ENCODE measurements around the gene SEM1. TPM values are rescaled to one million over a fixed set of nuclear protein-coding genes. Genes with fewer than 3 reads are reported as not detected.
"Not testable (repeated sequence)": the region's sequence is repeated elsewhere in the genome, so short reads cannot be mapped to it uniquely, and the experiment has no call there.

SEM1 gene
- total and polyA plus RNA-seq, 5 experiments from 2014 or later, result 29.3 to 120 (median 112) TPM

GRCh38 chr7:96670338-96671289 lies 39.0 kb downstream of the SEM1 start:
- POLR2A ChIA-PET, result no interaction called here

GRCh38 chr7:96669812-96670211 lies 39.8 kb downstream of the SEM1 start:
- H3K27me3 Mint-ChIP-seq, result no peaks in the 10 kb centered on the region
- H3K4me3 Mint-ChIP-seq, result no peak overlapping the region

More at GRCh38 chr7:96670338-96671289, 39.0 kb downstream of the SEM1 start:
- Mint-ChIP-seq H3K4me3 (no peak overlapping the region), H3K36me3 (peaks cover 0 to 59% (median 19%) of the 10 kb centered on the region in 3 donors), H3K9me3 (no peaks in the 10 kb centered on the region), H3K27me3 (no peaks in the 10 kb centered on the region), H3K27ac (no peak overlapping the region), H3K4me1 (peaks cover 0 to 6% (median 0%) of the 10 kb centered on the region in 4 donors)
- no peak for DNase-seq
- no peak for ATAC-seq

GRCh38 chr7:96667026-96667425 lies 42.6 kb downstream of the SEM1 start:
- DNase-seq, result no peak

More at GRCh38 chr7:96669812-96670211, 39.8 kb downstream of the SEM1 start:
- Mint-ChIP-seq H3K27ac (no peak overlapping the region), H3K36me3 (peaks cover 0 to 58% (median 19%) of the 10 kb centered on the region in 3 donors), H3K4me1 (peaks cover under 1 to 8% (median 3%) of the 10 kb centered on the region in 4 donors), H3K9me3 (no peaks in the 10 kb centered on the region)
- DNase-seq (no peak), ATAC-seq (no peak)
- POLR2A ChIA-PET, result no interaction called here

GRCh38 chr7:96665689-96666088 lies 44.0 kb downstream of the SEM1 start:
- Mint-ChIP-seq H3K4me1 (peaks cover 15 to 26% (median 20%) of the 10 kb centered on the region in 4 donors), H3K36me3 (peaks cover 0 to 38% (median 14%) of the 10 kb centered on the region in 3 donors), H3K27ac (no peak overlapping the region), H3K27me3 (no peaks in the 10 kb centered on the region), H3K9me3 (peaks cover 0 to 3% (median 0%) of the 10 kb centered on the region in 9 donors), H3K4me3 (no peak overlapping the region)
- ATAC-seq (no peak), DNase-seq (no peak)
- POLR2A ChIA-PET, result no interaction called here

More at GRCh38 chr7:96667026-96667425, 42.6 kb downstream of the SEM1 start:
- Mint-ChIP-seq H3K4me1 (peaks cover 15 to 26% (median 20%) of the 10 kb centered on the region in 4 donors), H3K4me3 (no peak overlapping the region), H3K27ac (no peak overlapping the region), H3K27me3 (no peaks in the 10 kb centered on the region), H3K36me3 (peaks cover 0 to 48% (median 18%) of the 10 kb centered on the region in 3 donors), H3K9me3 (peaks cover 0 to 2% (median 0%) of the 10 kb centered on the region in 9 donors)
- no peak for ATAC-seq
- POLR2A ChIA-PET, result no interaction called here

- Mint-ChIP-seq H3K27me3 (no peaks in the 10 kb centered on the region), H3K4me1 (peaks cover 15 to 26% (median 20%) of the 10 kb centered on the region in 4 donors), H3K27ac (peak overlapping the region in 4 of 10 donors; percentile 12 to 49 (median 34)), H3K36me3 (peaks cover 0 to 32% (median 14%) of the 10 kb centered on the region in 3 donors), H3K4me3 (no peak overlapping the region), H3K9me3 (peaks cover 0 to 3% (median 0%) of the 10 kb centered on the region in 9 donors)
- POLR2A ChIA-PET, result no interaction called here
- DNase-seq (no peak), ATAC-seq (no peak)
These were observed 44.9 kb downstream of the SEM1 start for GRCh38 chr7:96664793-96665192.

- POLR2A ChIA-PET, result no interaction called here
- ATAC-seq (no peak), DNase-seq (no peak)
- Mint-ChIP-seq H3K9me3 (peaks cover 0 to 3% (median 0%) of the 10 kb centered on the region in 9 donors), H3K27ac (peak overlapping the region in 7 of 10 donors; percentile 1 to 57 (median 44)), H3K36me3 (peaks cover 0 to 32% (median 14%) of the 10 kb centered on the region in 3 donors), H3K4me1 (peaks cover 17 to 26% (median 20%) of the 10 kb centered on the region in 4 donors), H3K4me3 (peak overlapping the region in 1 of 10 donors; percentile 1), H3K27me3 (no peaks in the 10 kb centered on the region)
These were observed 45.7 kb downstream of the SEM1 start for GRCh38 chr7:96663871-96664445.

GRCh38 chr7:96663457-96663856 lies 46.2 kb downstream of the SEM1 start:
- H3K36me3 Mint-ChIP-seq, result peaks cover 0 to 29% (median 14%) of the 10 kb centered on the region in 3 donors
- no peak for DNase-seq
- ATAC-seq, result peak in 1 of 2 donors; percentile 32
- H3K4me1 Mint-ChIP-seq, result peaks cover 17 to 26% (median 20%) of the 10 kb centered on the region in 4 donors
- peaks cover 0 to 3% (median 0%) of the 10 kb centered on the region in 9 donors for H3K9me3 Mint-ChIP-seq
- H3K27ac Mint-ChIP-seq, result peak overlapping the region in 9 of 10 donors; percentile 1 to 85 (median 44)
- H3K27me3 Mint-ChIP-seq, result no peaks in the 10 kb centered on the region
- peak overlapping the region in 2 of 10 donors; percentile 0 to 13 for H3K4me3 Mint-ChIP-seq
- POLR2A ChIA-PET, result no interaction called here

GRCh38 chr7:96662151-96662550 lies 47.5 kb downstream of the SEM1 start:
- H3K9me3 Mint-ChIP-seq, DNase-seq, POLR2A ChIA-PET, H3K4me3 Mint-ChIP-seq, H3K27me3 Mint-ChIP-seq, ATAC-seq, H3K27ac Mint-ChIP-seq: not testable (repeated sequence)
- Mint-ChIP-seq H3K36me3 (peaks cover 0 to 23% (median 11%) of the 10 kb centered on the region in 3 donors), H3K4me1 (peaks cover 17 to 26% (median 20%) of the 10 kb centered on the region in 4 donors)

- peaks cover 4 to 11% (median 6%) of the 10 kb centered on the region in 3 donors for H3K36me3 Mint-ChIP-seq
- no peak overlapping the region for H3K27ac Mint-ChIP-seq
- DNase-seq (no peak), ATAC-seq (no peak)
- POLR2A ChIA-PET, result no interaction called here
- no peak overlapping the region for H3K4me3 Mint-ChIP-seq
- H3K9me3 Mint-ChIP-seq, result peaks cover 0 to 4% (median 0%) of the 10 kb centered on the region in 9 donors
- peaks cover 1 to 6% (median 3%) of the 10 kb centered on the region in 4 donors for H3K4me1 Mint-ChIP-seq
- H3K27me3 Mint-ChIP-seq, result no peaks in the 10 kb centered on the region
These were observed 51.6 kb downstream of the SEM1 start for GRCh38 chr7:96658022-96658412.

GRCh38 chr7:96657347-96658021 lies 52.2 kb downstream of the SEM1 start:
- peaks cover 6 to 10% (median 9%) of the 10 kb centered on the region in 3 donors for H3K36me3 Mint-ChIP-seq
- DNase-seq (no peak), ATAC-seq (no peak)
- H3K4me1 Mint-ChIP-seq, result peaks cover 0 to 5% (median 0%) of the 10 kb centered on the region in 4 donors
- H3K27me3 Mint-ChIP-seq, result no peaks in the 10 kb centered on the region
- POLR2A ChIA-PET, result no interaction called here
- no peak overlapping the region for H3K27ac Mint-ChIP-seq
- peaks cover 0 to 5% (median 2%) of the 10 kb centered on the region in 9 donors for H3K9me3 Mint-ChIP-seq
- H3K4me3 Mint-ChIP-seq, result no peak overlapping the region

GRCh38 chr7:96655956-96656355 lies 53.7 kb downstream of the SEM1 start:
- H3K36me3 Mint-ChIP-seq, result peaks cover 2 to 14% (median 10%) of the 10 kb centered on the region in 3 donors
- H3K4me3 Mint-ChIP-seq, result no peak overlapping the region
- no peaks in the 10 kb centered on the region for H3K27me3 Mint-ChIP-seq
- H3K27ac Mint-ChIP-seq, result no peak overlapping the region
- DNase-seq, result no peak
- POLR2A ChIA-PET, result no interaction called here
- peaks cover 0 to 8% (median 3%) of the 10 kb centered on the region in 9 donors for H3K9me3 Mint-ChIP-seq
- ATAC-seq, result no peak
- H3K4me1 Mint-ChIP-seq, result peaks cover 0 to 5% (median 0%) of the 10 kb centered on the region in 4 donors

- no peak for DNase-seq
- Mint-ChIP-seq H3K36me3 (peaks cover 2 to 17% (median 10%) of the 10 kb centered on the region in 3 donors), H3K27me3 (no peaks in the 10 kb centered on the region), H3K4me3 (no peak overlapping the region), H3K27ac (no peak overlapping the region), H3K9me3 (peaks cover 0 to 8% (median 3%) of the 10 kb centered on the region in 9 donors), H3K4me1 (peaks cover 0 to 6% (median 2%) of the 10 kb centered on the region in 4 donors)
- POLR2A ChIA-PET, result no interaction called here
- ATAC-seq, result no peak
These were observed 54.9 kb downstream of the SEM1 start for GRCh38 chr7:96654630-96655188.
